IPS-15b (cell line): ENCODE measurements around the gene TICRR.
A peak's percentile ranks its signal among the peaks of the same experiment; 100 is the strongest.
"Not testable (repeated sequence)": the region's sequence is repeated elsewhere in the genome, so short reads cannot be mapped to it uniquely, and the experiment has no call there.

Experiments
- H3K27me3 ChIP-seq: one replicate; pipeline ENCODE4 v1.6.1; 2013; ENCODE audit warnings: low read length; ENCODE audit not compliant: control insufficient read depth, insufficient read depth
- H3K36me3 ChIP-seq: one replicate; pipeline ENCODE4 v1.6.1; 2013; ENCODE audit warnings: low read length; ENCODE audit not compliant: control insufficient read depth, insufficient read depth
- H3K4me1 ChIP-seq: one replicate; pipeline ENCODE4 v1.6.1; 2013; ENCODE audit warnings: mild to moderate bottlenecking, low read length; ENCODE audit not compliant: control insufficient read depth, insufficient read depth
- H3K4me3 ChIP-seq: one replicate; pipeline ENCODE4 v1.5.1; 2013; ENCODE audit warnings: low read depth, low read length
- H3K9ac ChIP-seq: one replicate; pipeline ENCODE4 v1.6.1; 2013; ENCODE audit warnings: low read depth, mild to moderate bottlenecking, low read length
- H3K9me3 ChIP-seq: one replicate; pipeline ENCODE4 v1.6.1; 2013; ENCODE audit warnings: mild to moderate bottlenecking, low read length; ENCODE audit not compliant: control insufficient read depth, insufficient read depth

The TICRR gene

GRCh38 chr15:89575146-89575655 lies at the start of gene TICRR:
Gene TICRR (plus strand): TSS chr15:89575469. CDS start chr15:89575587, 118 bp downstream.
- Histone ChIP-seq H3K9me3 (no peaks in the 10 kb centered on the region), H3K36me3 (peaks cover 13% of the 10 kb centered on the region), H3K27me3 (no peaks in the 10 kb centered on the region)

GRCh38 chr15:89526181-89526580 lies 49.1 kb upstream of the TICRR start:
- H3K9ac ChIP-seq, result no peak overlapping the region
- H3K4me3 ChIP-seq, result no peak overlapping the region
- H3K4me1 ChIP-seq, result no peaks in the 10 kb centered on the region
- H3K9me3 ChIP-seq, result no peaks in the 10 kb centered on the region
- no peaks in the 10 kb centered on the region for H3K36me3 ChIP-seq
- H3K27me3 ChIP-seq, result no peaks in the 10 kb centered on the region

More at GRCh38 chr15:89575146-89575655, at the start of gene TICRR:
- Histone ChIP-seq H3K9ac (peak within 1 kb of the TSS; percentile 73), H3K4me3 (peak within 1 kb of the TSS; percentile 97), H3K4me1 (peaks cover 5% of the 10 kb centered on the region)

- Histone ChIP-seq H3K27me3 (no peaks in the 10 kb centered on the region), H3K4me1 (no peaks in the 10 kb centered on the region), H3K4me3 (no peak overlapping the region), H3K9ac (no peak overlapping the region), H3K9me3 (no peaks in the 10 kb centered on the region), H3K36me3 (no peaks in the 10 kb centered on the region)
These were observed 48.4 kb upstream of the TICRR start for GRCh38 chr15:89526601-89527441.

GRCh38 chr15:89528757-89529352 lies 46.4 kb upstream of the TICRR start:
- Histone ChIP-seq H3K9ac (no peak overlapping the region), H3K27me3 (no peaks in the 10 kb centered on the region), H3K9me3 (no peaks in the 10 kb centered on the region), H3K4me3 (no peak overlapping the region), H3K4me1 (no peaks in the 10 kb centered on the region), H3K36me3 (no peaks in the 10 kb centered on the region)

- Histone ChIP-seq H3K27me3 (no peaks in the 10 kb centered on the region), H3K9ac (no peak overlapping the region), H3K4me3 (no peak overlapping the region), H3K9me3 (no peaks in the 10 kb centered on the region), H3K36me3 (no peaks in the 10 kb centered on the region), H3K4me1 (no peaks in the 10 kb centered on the region)
These were observed 44.3 kb upstream of the TICRR start for GRCh38 chr15:89530976-89531375.

- Histone ChIP-seq H3K9ac (no peak overlapping the region), H3K4me3 (no peak overlapping the region), H3K4me1 (no peaks in the 10 kb centered on the region), H3K27me3 (no peaks in the 10 kb centered on the region), H3K9me3 (no peaks in the 10 kb centered on the region), H3K36me3 (no peaks in the 10 kb centered on the region)
These were observed 43.3 kb upstream of the TICRR start for GRCh38 chr15:89531796-89532537.

- H3K36me3 ChIP-seq, result no peaks in the 10 kb centered on the region
- no peaks in the 10 kb centered on the region for H3K4me1 ChIP-seq
- no peak overlapping the region for H3K4me3 ChIP-seq
- H3K9me3 ChIP-seq, result peaks cover 10% of the 10 kb centered on the region
- no peak overlapping the region for H3K9ac ChIP-seq
- H3K27me3 ChIP-seq, result no peaks in the 10 kb centered on the region
These were observed 41.3 kb upstream of the TICRR start for GRCh38 chr15:89533861-89534544.

- Histone ChIP-seq H3K4me1 (no peaks in the 10 kb centered on the region), H3K9ac (no peak overlapping the region), H3K27me3 (no peaks in the 10 kb centered on the region), H3K9me3 (peaks cover 10% of the 10 kb centered on the region), H3K4me3 (no peak overlapping the region), H3K36me3 (no peaks in the 10 kb centered on the region)
These were observed 36.2 kb upstream of the TICRR start for GRCh38 chr15:89539027-89539426.

GRCh38 chr15:89542369-89542768 lies 32.9 kb upstream of the TICRR start:
- Histone ChIP-seq H3K4me3 (no peak overlapping the region), H3K9me3 (peaks cover 9% of the 10 kb centered on the region), H3K27me3 (no peaks in the 10 kb centered on the region), H3K4me1 (no peaks in the 10 kb centered on the region), H3K9ac (no peak overlapping the region), H3K36me3 (no peaks in the 10 kb centered on the region)

GRCh38 chr15:89543389-89543788 lies 31.9 kb upstream of the TICRR start:
- Histone ChIP-seq H3K9ac (no peak overlapping the region), H3K4me1 (no peaks in the 10 kb centered on the region), H3K36me3 (no peaks in the 10 kb centered on the region), H3K4me3 (no peak overlapping the region), H3K9me3 (no peaks in the 10 kb centered on the region), H3K27me3 (no peaks in the 10 kb centered on the region)

GRCh38 chr15:89549138-89549537 lies 26.1 kb upstream of the TICRR start:
- not testable (repeated sequence) for H3K4me1 ChIP-seq, H3K9ac ChIP-seq, H3K9me3 ChIP-seq, H3K36me3 ChIP-seq, H3K4me3 ChIP-seq, H3K27me3 ChIP-seq
